H9 (cell line): ENCODE results near the gene HIPK4. TPM values are rescaled to one million over a fixed set of nuclear protein-coding genes. Genes with fewer than 3 reads are reported as not detected.

Source experiments
- DNase-seq: peaks from one replicate; pipeline ENCODE4 v3.0.0-alpha.2; 2017
- H2AFZ ChIP-seq: one replicate; pipeline ENCODE4 v1.6.1; 2013; ENCODE audit warnings: mild to moderate bottlenecking, low read length, control low read depth, moderate library complexity
- H2AK5ac ChIP-seq: 2 replicates; pipeline ENCODE4 v1.6.1; 2013; ENCODE audit warnings: low read length, control low read depth, mixed read lengths; ENCODE audit not compliant: insufficient read length
- H2BK120ac ChIP-seq: one replicate; pipeline ENCODE4 v1.6.1; 2013; ENCODE audit warnings: low read depth, mild to moderate bottlenecking, low read length, control low read depth, inconsistent platforms; ENCODE audit not compliant: poor library complexity, severe bottlenecking
- H2BK12ac ChIP-seq: 2 replicates; pipeline ENCODE4 v1.6.1; 2013; ENCODE audit warnings: low read length, control low read depth, mixed read lengths, low read depth; ENCODE audit not compliant: insufficient read length
- H2BK15ac ChIP-seq: 2 replicates; pipeline ENCODE4 v1.6.1; 2013; ENCODE audit warnings: low read depth, low read length, control low read depth
- H2BK20ac ChIP-seq: one replicate; pipeline ENCODE4 v1.6.1; 2013; ENCODE audit warnings: low read depth, mild to moderate bottlenecking, low read length, control low read depth, inconsistent platforms; ENCODE audit not compliant: poor library complexity, severe bottlenecking
- H2BK5ac ChIP-seq: 2 replicates; pipeline ENCODE4 v1.6.1; 2013; ENCODE audit warnings: low read length, control low read depth, mixed read lengths; ENCODE audit not compliant: insufficient read length
- H3K14ac ChIP-seq: 2 replicates; pipeline ENCODE4 v1.6.1; 2013; ENCODE audit warnings: low read length, control low read depth; ENCODE audit not compliant: insufficient read depth
- H3K18ac ChIP-seq: 2 replicates; pipeline ENCODE4 v1.6.1; 2013; ENCODE audit warnings: low read depth, mild to moderate bottlenecking, mixed read lengths, low read length, control low read depth; ENCODE audit not compliant: insufficient read length
- H3K23ac ChIP-seq: 2 replicates; pipeline ENCODE4 v1.6.1; 2013; ENCODE audit warnings: low read length, control low read depth, mixed read lengths, low read depth; ENCODE audit not compliant: insufficient read length
- H3K23me2 ChIP-seq: 2 replicates; pipeline ENCODE4 v1.6.1; 2013; ENCODE audit warnings: low read depth, mild to moderate bottlenecking, mixed read lengths, low read length, control low read depth; ENCODE audit not compliant: insufficient read length, poor library complexity, severe bottlenecking
- H3K27ac ChIP-seq: 2 replicates; pipeline ENCODE4 v1.5.1; 2013; ENCODE audit warnings: low read length, control low read depth, mixed read lengths, low read depth; ENCODE audit not compliant: insufficient read length
- H3K27me3 ChIP-seq: 2 replicates; pipeline ENCODE4 v1.6.1; 2013; ENCODE audit warnings: low read length, control low read depth, inconsistent platforms; ENCODE audit not compliant: insufficient read depth
- H3K4ac ChIP-seq: 2 replicates; pipeline ENCODE4 v1.6.1; 2013; ENCODE audit warnings: low read depth, mild to moderate bottlenecking, control low read depth, inconsistent platforms, low read length, moderate library complexity
- H3K4me1 ChIP-seq: 2 replicates; pipeline ENCODE4 v1.6.1; 2013; ENCODE audit warnings: low read length, control low read depth, inconsistent platforms; ENCODE audit not compliant: insufficient read depth
- H3K4me2 ChIP-seq: 2 replicates; pipeline ENCODE4 v1.6.1; 2013; ENCODE audit warnings: low read length, control low read depth, mixed read lengths; ENCODE audit not compliant: insufficient read length, insufficient read depth
- H3K56ac ChIP-seq: 2 replicates; pipeline ENCODE4 v1.6.1; 2013; ENCODE audit warnings: low read depth, mild to moderate bottlenecking, mixed read lengths, low read length, control low read depth; ENCODE audit not compliant: insufficient read length
- H3K79me1 ChIP-seq: 2 replicates; pipeline ENCODE4 v1.6.1; 2013; ENCODE audit warnings: low read depth, mild to moderate bottlenecking, moderate library complexity, low read length, control low read depth, inconsistent platforms; ENCODE audit not compliant: insufficient read depth, poor library complexity, severe bottlenecking
- H3K79me2 ChIP-seq: 2 replicates; pipeline ENCODE4 v1.6.1; 2013; ENCODE audit warnings: low read length, control low read depth, inconsistent platforms; ENCODE audit not compliant: insufficient read depth
- H3K9ac ChIP-seq: 2 replicates; pipeline ENCODE4 v1.6.1; 2013; ENCODE audit warnings: low read length, control low read depth, mixed read lengths; ENCODE audit not compliant: insufficient read length; ENCODE audit errors: extremely low read depth
- H3K9me3 ChIP-seq: one replicate; pipeline ENCODE4 v1.6.1; 2013; ENCODE audit warnings: low read depth, low read length, inconsistent platforms; ENCODE audit not compliant: control insufficient read depth
- H3T11ph ChIP-seq: one replicate; pipeline ENCODE4 v1.6.1; 2013; ENCODE audit warnings: mild to moderate bottlenecking, low read length, control low read depth, inconsistent platforms
- H4K20me1 ChIP-seq: one replicate; pipeline ENCODE4 v1.6.1; 2013; ENCODE audit not compliant: control insufficient read depth, insufficient read length, insufficient read depth
- H4K5ac ChIP-seq: 2 replicates; pipeline ENCODE4 v1.6.1; 2013; ENCODE audit warnings: low read depth, mild to moderate bottlenecking, mixed read lengths, low read length, control low read depth; ENCODE audit not compliant: insufficient read length
- H4K8ac ChIP-seq: replicated peaks from 2 replicates; pipeline ENCODE4 v1.6.1; 2013; ENCODE audit warnings: low read length, control low read depth, mixed read lengths, low read depth; ENCODE audit not compliant: insufficient read length
- H4K91ac ChIP-seq: 2 replicates; pipeline ENCODE4 v1.6.1; 2013; ENCODE audit warnings: low read depth, mild to moderate bottlenecking, moderate library complexity, mixed read lengths, low read length, control low read depth; ENCODE audit not compliant: insufficient read length
- H3K27ac Mint-ChIP-seq, 3 experiments: 2 replicates in 2 of 3; 3 replicates in 1 of 3; pipeline ENCODE4 v1.8.0; 2020 to 2021; ENCODE audit warnings: mixed read lengths in 3 of 3, mild to moderate bottlenecking in 1 of 3, moderate library complexity in 1 of 3
- H3K27me3 Mint-ChIP-seq: 2 replicates; pipeline ENCODE4 v1.8.0; 2021; ENCODE audit warnings: low read depth, mild to moderate bottlenecking, moderate library complexity, mixed read lengths
- H3K36me3 Mint-ChIP-seq, 3 experiments: 2 replicates in 2 of 3; 3 replicates in 1 of 3; pipeline ENCODE4 v1.8.0; 2020 to 2021; ENCODE audit warnings: low read depth in 3 of 3, mixed read lengths in 3 of 3; ENCODE audit not compliant: insufficient read depth in 1 of 3
- H3K4me1 Mint-ChIP-seq, 2 experiments: 2 replicates each; pipeline ENCODE4 v1.8.0; 2020; ENCODE audit warnings: mixed read lengths in 2 of 2
- H3K4me3 Mint-ChIP-seq, 2 experiments: 2 replicates in 1 of 2; 3 replicates in 1 of 2; pipeline ENCODE4 v1.8.0; 2020 to 2021; ENCODE audit warnings: mild to moderate bottlenecking in 2 of 2, mixed read lengths in 2 of 2, moderate library complexity in 1 of 2
- H3K9me3 Mint-ChIP-seq, 2 experiments: 2 replicates in 1 of 2; 3 replicates in 1 of 2; pipeline ENCODE4 v1.8.0; 2020; ENCODE audit warnings: mild to moderate bottlenecking in 2 of 2, mixed read lengths in 2 of 2, moderate library complexity in 1 of 2
- CTCF ChIP-seq: fragments of 200-600 bp; sonication (generic); conservative IDR thresholded peaks from 3 replicates; pipeline ENCODE4 v1.8.0; 2021; ENCODE audit warnings: antibody characterized with exemption, mild to moderate bottlenecking
- WGBS: extraction: QIAGEN DNeasy Blood & Tissue Kit; methylation state at CpG from one replicate; pipeline ENCODE4 v1.1.7; 2013; ENCODE audit warnings: missing lambda C conversion rate, low lambda C conversion rate, mixed read lengths; ENCODE audit not compliant: insufficient read length; ENCODE audit errors: extremely low coverage; 5-methylcytosine and 5-hydroxymethylcytosine counted together
- total RNA-seq: library from RNA; stranded (reverse); gene quantifications from 2 replicates; pipeline ENCODE4 v1.2.1, GENCODE V29; 2021

Gene HIPK4
- total RNA-seq, 1 experiment from 2014 or later, result 0.15 TPM

GRCh38 chr19:40419780-40420179, 29.8 kb upstream of the HIPK4 start:
- no peak overlapping the region for H3K23ac ChIP-seq
- no peak overlapping the region for H4K5ac ChIP-seq
- no peaks in the 10 kb centered on the region for H3K79me2 ChIP-seq
- H3K4me1 ChIP-seq, result no peaks in the 10 kb centered on the region; the same call in 1 of the 2 replicates
- Mint-ChIP-seq H3K4me3 (peak overlapping the region in 1 of 2 experiments; percentile 38; a peak in 3 of 5 replicates), H3K9me3 (peaks cover 0 to 3% of the 10 kb centered on the region in 2 experiments; a peak in 1 of 5 replicates), H3K27me3 (peaks cover 7% of the 10 kb centered on the region), H3K36me3 (peaks cover 0 to 5% (median 4%) of the 10 kb centered on the region in 3 experiments; a peak in 3 of 7 replicates), H3K4me1 (peaks cover 21 to 30% of the 10 kb centered on the region in 2 experiments), H3K27ac (no peak overlapping the region)
- no peak overlapping the region for H2AK5ac ChIP-seq
- no peak overlapping the region for H2BK120ac ChIP-seq
- H3K79me1 ChIP-seq, result no peaks in the 10 kb centered on the region
- peaks cover 6% of the 10 kb centered on the region for H3K23me2 ChIP-seq
- no peak overlapping the region for H2BK20ac ChIP-seq
- H2BK15ac ChIP-seq, result no peak overlapping the region
- WGBS, result no CpG with 5 or more reads among the region's 5 CpGs
- H2AFZ ChIP-seq, result no peak overlapping the region
- H2BK5ac ChIP-seq, result no peak overlapping the region
- H3K4ac ChIP-seq, result no peak overlapping the region
- H4K8ac ChIP-seq, result no peak overlapping the region
- TF ChIP-seq CTCF, result no peak
- no peak overlapping the region for H2BK12ac ChIP-seq
- H4K91ac ChIP-seq, result no peak overlapping the region
- H3K56ac ChIP-seq, result no peak overlapping the region
- no peak overlapping the region for H3K4me2 ChIP-seq
- DNase-seq, result no peak
- no peak overlapping the region for H3K18ac ChIP-seq
- H3K27ac ChIP-seq, result no peak overlapping the region
- no peaks in the 10 kb centered on the region for H4K20me1 ChIP-seq
- H3T11ph ChIP-seq, result no peak overlapping the region
- H3K9ac ChIP-seq, result no peak overlapping the region
- no peak overlapping the region for H3K14ac ChIP-seq
- H3K9me3 ChIP-seq, result no peaks in the 10 kb centered on the region
- no peaks in the 10 kb centered on the region for H3K27me3 ChIP-seq
